PC-9 (cell line): ENCODE data around the gene SLC9A9.

ENCODE experiments used
- CTCF ChIP-seq: fragments of 200-600 bp; sonication (generic); conservative IDR thresholded peaks from 2 replicates; pipeline ENCODE4 v1.6.1; 2017; ENCODE audit warnings: mixed run types, antibody characterized with exemption, mild to moderate bottlenecking, moderate library complexity
- EZH2 ChIP-seq: fragments of 200-600 bp; sonication (generic); IDR thresholded peaks from 2 replicates; pipeline ENCODE4 v1.8.0; 2017; ENCODE audit warnings: antibody characterized with exemption, low read depth

GRCh38 chr3:143856252-143856970 lies 8.1 kb upstream of the SLC9A9 start:
- no peak for TF ChIP-seq CTCF
- no peak for TF ChIP-seq EZH2
